Measurements from ENCODE around the gene PTPRD. TPM values are rescaled to one million over a fixed set of nuclear protein-coding genes. Genes with fewer than 3 reads are reported as not detected.

Gene PTPRD
- total and polyA plus RNA-seq, 2 donors (not counting 1 experiment from before 2014, with no cell fraction given), result not detected

DNA sequence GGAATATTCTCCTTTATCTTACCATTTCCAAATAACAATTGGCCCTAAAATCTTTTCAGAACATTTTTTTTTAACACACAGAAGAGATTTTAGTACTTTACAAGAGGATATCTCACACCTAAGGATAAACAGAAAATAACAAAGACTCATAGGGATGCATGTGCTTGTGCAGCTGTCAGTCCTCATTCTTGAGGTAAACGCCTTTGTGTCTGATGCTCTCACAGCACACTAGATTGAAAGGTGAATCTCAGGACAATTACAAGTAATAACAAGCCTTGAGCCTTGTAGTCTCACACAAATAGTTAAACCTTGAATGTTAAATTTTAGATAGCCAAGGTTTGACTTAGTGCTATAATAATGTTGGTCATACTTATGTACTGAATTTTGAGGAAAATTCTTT is 439.2 kb downstream of the PTPRD start:
- Mint-ChIP-seq H3K27ac (no peak overlapping the region), H3K9me3 (ENCODE audit: insufficient read depth) (no peaks in the 10 kb centered on the region), H3K4me1 (no peaks in the 10 kb centered on the region), H3K4me3 (no peak overlapping the region), H3K27me3 (no peaks in the 10 kb centered on the region)
- Histone ChIP-seq H3K4me1 (ENCODE audit: control insufficient read depth in 2 of 2, insufficient read depth in 2 of 2, low read length in 2 of 2) (no peaks in the 10 kb centered on the region), H3K4me3 (ENCODE audit: control extremely low read depth in 1 of 5, extremely low read depth in 1 of 5, insufficient read depth in 1 of 5, low read depth in 2 of 5, low read length in 4 of 5) (no peak overlapping the region), H3K4me2 (replicated peaks; ENCODE audit: low read depth, low read length, poor library complexity, severe bottlenecking) (no peak overlapping the region), H2AFZ (ENCODE audit: insufficient read depth, low read depth, low read length, poor library complexity, severe bottlenecking) (no peak overlapping the region), H3K27me3 (replicated peaks in 1 of 4; ENCODE audit: control extremely low read depth in 1 of 4, control insufficient read depth in 3 of 4, insufficient read depth in 4 of 4, low read length in 3 of 4) (no peaks in the 10 kb centered on the region), H4K20me1 (ENCODE audit: control insufficient read depth, insufficient read depth, low read length, poor library complexity, severe bottlenecking) (no peaks in the 10 kb centered on the region), H3K9me3 (ENCODE audit: control extremely low read depth in 1 of 3, control insufficient read depth in 2 of 3, insufficient read depth in 1 of 3, low read length in 2 of 3) (no peaks in the 10 kb centered on the region), H3K27ac (ENCODE audit: low read length in 2 of 2) (no peak overlapping the region), H3K9ac (ENCODE audit: low read length) (no peak overlapping the region), H3K36me3 (replicated peaks in 1 of 2; ENCODE audit: control extremely low read depth in 1 of 2, control insufficient read depth in 1 of 2, extremely low read depth in 1 of 2, insufficient read depth in 2 of 2, low read length in 1 of 2) (no peaks in the 10 kb centered on the region), H3K79me2 (ENCODE audit: control insufficient read depth, insufficient read depth, low read length) (no peaks in the 10 kb centered on the region)
- WGBS (ENCODE audit: insufficient coverage), result no CpG with 5 or more reads among the region's 1 CpG
- TF ChIP-seq, protein P1, sequence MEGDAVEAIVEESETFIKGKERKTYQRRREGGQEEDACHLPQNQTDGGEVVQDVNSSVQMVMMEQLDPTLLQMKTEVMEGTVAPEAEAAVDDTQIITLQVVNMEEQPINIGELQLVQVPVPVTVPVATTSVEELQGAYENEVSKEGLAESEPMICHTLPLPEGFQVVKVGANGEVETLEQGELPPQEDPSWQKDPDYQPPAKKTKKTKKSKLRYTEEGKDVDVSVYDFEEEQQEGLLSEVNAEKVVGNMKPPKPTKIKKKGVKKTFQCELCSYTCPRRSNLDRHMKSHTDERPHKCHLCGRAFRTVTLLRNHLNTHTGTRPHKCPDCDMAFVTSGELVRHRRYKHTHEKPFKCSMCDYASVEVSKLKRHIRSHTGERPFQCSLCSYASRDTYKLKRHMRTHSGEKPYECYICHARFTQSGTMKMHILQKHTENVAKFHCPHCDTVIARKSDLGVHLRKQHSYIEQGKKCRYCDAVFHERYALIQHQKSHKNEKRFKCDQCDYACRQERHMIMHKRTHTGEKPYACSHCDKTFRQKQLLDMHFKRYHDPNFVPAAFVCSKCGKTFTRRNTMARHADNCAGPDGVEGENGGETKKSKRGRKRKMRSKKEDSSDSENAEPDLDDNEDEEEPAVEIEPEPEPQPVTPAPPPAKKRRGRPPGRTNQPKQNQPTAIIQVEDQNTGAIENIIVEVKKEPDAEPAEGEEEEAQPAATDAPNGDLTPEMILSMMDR (IDR thresholded peaks at IDR 0.05), result no peak
- no peak for TF ChIP-seq EZH2 (IDR thresholded peaks at IDR 0.05; ENCODE audit: borderline replicate concordance, insufficient read depth, low read depth, low read length, poor library complexity, severe bottlenecking)
- ChIA-PET POLR2A (no interaction called here), CTCF (no interaction called here)
- ATAC-seq (ENCODE audit: low read depth) (no peak), DNase-seq (no peak)
- intact Hi-C loops (cut with micrococcal nuclease), result no loop called here

- no peaks in the 10 kb centered on the region for H3K9me3 ChIP-seq (ENCODE audit: control extremely low read depth in 1 of 3, control insufficient read depth in 2 of 3, insufficient read depth in 1 of 3, low read length in 2 of 3)
- intact Hi-C loops (cut with micrococcal nuclease), result no loop called here
- WGBS (ENCODE audit: insufficient coverage), result no CpG with 5 or more reads among the region's 2 CpGs
- H2AFZ ChIP-seq (ENCODE audit: insufficient read depth, low read depth, low read length, poor library complexity, severe bottlenecking), result no peak overlapping the region
- no peak overlapping the region for H3K4me3 ChIP-seq (ENCODE audit: control extremely low read depth in 1 of 5, extremely low read depth in 1 of 5, insufficient read depth in 1 of 5, low read depth in 2 of 5, low read length in 4 of 5)
- H3K4me1 Mint-ChIP-seq, result no peaks in the 10 kb centered on the region
- H3K27ac Mint-ChIP-seq, result no peak overlapping the region
- H3K79me2 ChIP-seq (ENCODE audit: control insufficient read depth, insufficient read depth, low read length), result no peaks in the 10 kb centered on the region
- H3K27me3 ChIP-seq (replicated peaks in 1 of 4; ENCODE audit: control extremely low read depth in 1 of 4, control insufficient read depth in 3 of 4, insufficient read depth in 4 of 4, low read length in 3 of 4), result no peaks in the 10 kb centered on the region
- H3K4me3 Mint-ChIP-seq, result no peak overlapping the region
- POLR2A ChIA-PET, result no interaction called here
- H3K27ac ChIP-seq (ENCODE audit: low read length in 2 of 2), result no peak overlapping the region
- no peak overlapping the region for H3K9ac ChIP-seq (ENCODE audit: low read length)
- no peak for DNase-seq
- no peak overlapping the region for H3K4me2 ChIP-seq (replicated peaks; ENCODE audit: low read depth, low read length, poor library complexity, severe bottlenecking)
- no peak for ATAC-seq (ENCODE audit: low read depth)
- no peaks in the 10 kb centered on the region for H3K27me3 Mint-ChIP-seq
- CTCF ChIA-PET, result no interaction called here
- TF ChIP-seq, protein P1 (IDR thresholded peaks at IDR 0.05), result no peak
- no peak for TF ChIP-seq EZH2 (IDR thresholded peaks at IDR 0.05; ENCODE audit: borderline replicate concordance, insufficient read depth, low read depth, low read length, poor library complexity, severe bottlenecking)
- no peaks in the 10 kb centered on the region for H4K20me1 ChIP-seq (ENCODE audit: control insufficient read depth, insufficient read depth, low read length, poor library complexity, severe bottlenecking)
- no peaks in the 10 kb centered on the region for H3K9me3 Mint-ChIP-seq (ENCODE audit: insufficient read depth)
- H3K36me3 ChIP-seq (replicated peaks in 1 of 2; ENCODE audit: control extremely low read depth in 1 of 2, control insufficient read depth in 1 of 2, extremely low read depth in 1 of 2, insufficient read depth in 2 of 2, low read length in 1 of 2), result no peaks in the 10 kb centered on the region
- H3K4me1 ChIP-seq (ENCODE audit: control insufficient read depth in 2 of 2, insufficient read depth in 2 of 2, low read length in 2 of 2), result no peaks in the 10 kb centered on the region
Measured at GRCh38 chr9:10172476-10172875, 440.3 kb downstream of the PTPRD start.

All from B cell (primary cell).